Fibroblast of skin of abdomen (primary cell): Measurements from ENCODE around the gene PBX1.

Source experiments
- DNase-seq: peaks from one replicate; pipeline ENCODE4 v3.0.0-alpha.2; 2013

The PBX1 gene

DNA sequence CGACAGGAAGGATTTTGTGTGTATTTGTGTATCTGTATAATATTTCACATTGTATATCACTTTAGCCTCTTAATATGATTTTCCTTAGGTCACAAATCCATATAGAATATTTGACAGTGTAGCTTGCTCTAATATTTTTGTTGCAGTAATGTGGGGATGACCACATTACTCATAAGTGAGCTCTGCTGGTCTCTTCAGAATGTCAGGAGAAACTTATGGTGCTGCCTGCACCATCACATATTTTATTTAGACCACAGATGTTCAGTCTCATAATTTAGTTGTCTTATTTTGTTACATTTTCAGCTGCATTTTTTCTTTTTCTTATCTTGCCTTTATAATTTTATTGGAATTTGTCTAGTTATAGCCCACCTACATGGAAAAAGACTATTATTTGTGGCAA lies 205.3 kb downstream of the PBX1 start:
- peak; percentile 63 for DNase-seq

DNA sequence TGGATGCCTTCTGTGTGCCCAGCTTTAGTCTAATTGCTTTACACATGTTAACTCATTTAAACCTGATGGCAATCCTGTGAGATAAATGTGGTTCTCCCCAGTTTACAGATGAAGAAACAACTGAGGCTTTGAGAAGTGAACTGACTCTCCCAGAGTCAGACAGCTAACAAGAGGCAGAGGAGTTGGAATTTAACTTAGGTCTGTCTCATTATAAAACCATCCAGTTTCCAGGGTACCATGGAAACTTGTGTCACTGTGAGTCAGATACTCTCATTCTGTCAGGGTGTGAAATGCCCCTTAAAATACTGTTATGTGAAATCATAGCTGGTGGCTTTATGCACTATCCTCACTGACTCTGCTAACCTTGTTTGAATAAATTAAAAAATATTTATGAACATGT lies 206.6 kb downstream of the PBX1 start:
- peak; percentile 90 for DNase-seq

DNA sequence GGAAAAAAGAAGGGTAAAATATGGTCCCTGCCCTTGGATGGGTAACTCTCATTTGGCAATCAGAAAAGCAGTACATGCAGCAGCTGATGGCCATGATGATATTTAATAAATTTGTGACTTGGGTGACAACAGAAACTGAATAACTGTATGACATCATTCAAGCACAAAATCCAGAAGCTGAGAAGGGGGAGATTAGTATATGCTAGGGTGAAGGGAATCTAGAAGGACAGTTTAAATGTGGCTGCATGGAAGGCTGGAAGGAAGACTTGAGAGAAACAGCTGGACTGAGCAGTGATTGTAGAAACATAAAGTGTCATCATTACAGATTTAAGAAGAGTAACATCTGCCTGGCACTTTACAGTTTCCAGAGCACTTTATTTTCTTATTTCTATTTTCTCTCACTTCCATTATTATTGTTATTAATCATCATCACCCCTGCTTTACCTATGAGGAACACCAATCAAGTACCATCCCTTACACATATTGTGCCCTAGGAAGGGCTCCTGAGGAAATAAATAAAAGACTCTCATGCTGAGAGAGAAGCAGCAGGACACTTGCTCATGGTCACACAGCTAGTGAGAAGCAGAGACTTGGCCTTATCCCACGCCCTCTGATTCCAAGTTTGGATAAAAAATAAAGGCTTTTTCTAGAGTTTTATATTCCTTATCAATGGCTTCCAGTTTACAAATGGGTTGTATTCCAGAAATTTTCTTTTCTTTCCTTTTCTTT lies 207.2 kb downstream of the PBX1 start:
- no peak for DNase-seq

DNA sequence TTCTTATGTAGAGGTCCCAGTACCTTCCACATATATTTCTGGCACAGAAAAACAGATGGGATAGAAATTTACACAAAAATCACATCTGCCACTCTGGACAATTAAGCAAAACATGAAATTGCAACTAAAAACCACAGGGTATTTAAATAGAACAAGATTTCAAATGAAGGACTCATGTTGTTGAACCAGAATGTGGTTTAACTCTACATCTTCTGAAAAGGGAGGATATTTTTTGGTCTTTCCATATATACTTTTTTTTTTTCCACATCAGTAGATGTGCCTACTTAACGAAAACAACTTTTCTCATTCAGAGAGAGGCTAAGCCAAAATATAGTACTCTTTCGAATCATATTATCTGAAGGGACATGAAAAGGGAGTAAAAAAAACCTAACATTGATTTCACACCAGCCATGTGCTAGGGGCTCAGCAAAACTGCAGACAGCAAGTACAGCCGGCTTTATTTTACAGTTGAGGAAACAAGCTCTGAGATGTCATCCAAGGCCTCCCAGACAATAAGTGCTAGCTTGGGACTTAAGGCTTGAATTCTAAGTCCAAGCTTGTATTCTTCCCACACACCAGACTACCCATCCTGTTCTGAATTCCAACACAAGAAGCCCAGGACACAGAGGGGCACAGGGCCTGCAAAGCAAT lies 208.9 kb downstream of the PBX1 start:
- no peak for DNase-seq

DNA sequence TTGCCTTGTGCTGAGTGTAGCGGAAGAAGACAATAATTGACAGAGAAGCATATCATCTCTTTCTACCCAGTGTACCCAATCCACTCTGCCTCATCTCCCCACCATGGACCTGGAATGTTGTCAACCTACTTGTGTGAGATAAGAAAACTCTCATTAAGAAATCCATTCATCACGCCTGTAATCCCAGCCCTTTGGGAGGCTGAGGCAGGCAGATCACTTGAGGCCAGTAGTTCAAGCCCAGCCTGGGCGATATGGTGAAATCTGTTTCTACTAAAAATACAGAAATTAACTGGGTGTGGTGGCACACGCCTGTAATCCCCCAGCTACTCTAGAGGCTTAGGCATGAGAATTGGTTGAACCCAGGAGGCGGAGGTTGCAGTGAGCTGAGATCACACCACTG lies 209.6 kb downstream of the PBX1 start:
- no peak for DNase-seq

DNA sequence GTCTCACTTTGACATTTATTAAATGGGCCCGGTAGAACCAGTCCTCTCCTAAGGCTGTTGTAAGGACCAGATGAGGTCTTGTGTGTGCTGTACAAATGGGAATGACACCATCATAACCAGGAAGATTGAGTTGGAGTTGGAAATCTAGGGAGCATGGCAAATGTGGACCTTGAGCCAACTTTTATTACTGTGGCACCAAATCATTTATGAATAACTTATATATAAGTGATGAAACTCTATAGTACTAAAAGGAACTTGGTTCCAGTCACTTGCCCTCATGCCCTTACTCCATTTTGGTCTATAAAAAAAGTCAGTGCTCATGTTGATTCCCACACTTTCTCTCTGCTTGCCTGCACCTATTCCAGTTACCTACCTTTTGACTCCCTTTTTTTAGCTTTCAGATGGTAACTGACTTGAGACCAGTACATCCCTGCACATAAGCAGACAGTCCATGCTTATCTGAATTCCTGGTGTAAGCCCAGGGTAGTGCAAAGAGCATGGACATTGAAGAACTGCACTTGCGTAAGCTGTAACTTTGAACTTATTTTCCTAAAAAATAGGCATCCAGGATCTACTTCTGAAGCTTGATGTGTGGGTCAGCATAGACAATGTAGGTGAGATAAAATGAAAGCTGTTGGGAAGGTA lies 210.6 kb downstream of the PBX1 start:
- DNase-seq: no peak

DNA sequence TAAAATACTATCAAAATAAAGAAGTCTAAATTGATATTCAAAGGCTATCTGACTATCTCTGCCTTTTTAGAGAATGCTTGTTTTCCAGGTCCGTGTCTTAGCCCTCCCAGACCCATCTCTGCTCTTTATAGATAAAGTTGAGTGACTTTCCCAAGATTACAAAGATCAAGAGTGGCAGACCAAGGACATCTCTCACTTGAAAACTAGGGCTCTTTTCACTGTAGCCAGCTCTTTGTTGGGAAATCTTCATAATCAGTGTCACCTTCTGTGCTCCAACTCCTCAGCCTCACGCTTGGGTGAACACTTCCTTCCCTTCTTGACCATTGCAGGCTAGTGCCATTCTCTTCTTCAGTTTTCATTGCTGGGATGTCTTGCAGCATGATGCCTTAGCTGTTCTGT lies 211.1 kb downstream of the PBX1 start:
- DNase-seq: no peak

DNA sequence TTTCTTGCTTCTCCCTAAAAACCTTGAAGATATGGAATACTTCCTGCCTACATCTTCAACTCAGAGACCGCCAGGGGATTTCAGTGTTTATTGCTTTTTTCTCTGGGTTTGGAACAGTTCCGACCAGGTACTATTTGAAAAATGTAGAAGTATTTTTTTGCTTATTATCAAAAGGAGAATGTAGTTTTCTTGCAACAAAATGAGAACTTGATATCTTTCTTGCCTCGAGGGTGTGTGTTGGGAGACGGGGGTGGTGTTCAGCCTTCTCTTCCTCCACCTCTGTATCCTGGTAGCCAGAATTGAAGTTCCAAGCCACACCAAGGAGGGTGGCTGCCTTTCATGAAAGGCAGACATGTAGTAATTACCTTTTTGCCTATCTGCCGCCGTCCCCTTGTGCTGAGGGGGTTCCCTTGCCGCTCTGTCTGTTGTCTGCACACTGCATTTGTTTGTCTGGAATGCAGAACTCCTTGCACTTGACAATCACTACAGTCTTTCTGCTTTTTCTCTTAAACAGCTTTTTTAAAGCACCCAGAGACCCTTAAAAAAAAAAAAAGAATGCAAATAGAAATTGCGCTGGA lies 212.1 kb downstream of the PBX1 start:
- DNase-seq: peak; percentile 37

DNA sequence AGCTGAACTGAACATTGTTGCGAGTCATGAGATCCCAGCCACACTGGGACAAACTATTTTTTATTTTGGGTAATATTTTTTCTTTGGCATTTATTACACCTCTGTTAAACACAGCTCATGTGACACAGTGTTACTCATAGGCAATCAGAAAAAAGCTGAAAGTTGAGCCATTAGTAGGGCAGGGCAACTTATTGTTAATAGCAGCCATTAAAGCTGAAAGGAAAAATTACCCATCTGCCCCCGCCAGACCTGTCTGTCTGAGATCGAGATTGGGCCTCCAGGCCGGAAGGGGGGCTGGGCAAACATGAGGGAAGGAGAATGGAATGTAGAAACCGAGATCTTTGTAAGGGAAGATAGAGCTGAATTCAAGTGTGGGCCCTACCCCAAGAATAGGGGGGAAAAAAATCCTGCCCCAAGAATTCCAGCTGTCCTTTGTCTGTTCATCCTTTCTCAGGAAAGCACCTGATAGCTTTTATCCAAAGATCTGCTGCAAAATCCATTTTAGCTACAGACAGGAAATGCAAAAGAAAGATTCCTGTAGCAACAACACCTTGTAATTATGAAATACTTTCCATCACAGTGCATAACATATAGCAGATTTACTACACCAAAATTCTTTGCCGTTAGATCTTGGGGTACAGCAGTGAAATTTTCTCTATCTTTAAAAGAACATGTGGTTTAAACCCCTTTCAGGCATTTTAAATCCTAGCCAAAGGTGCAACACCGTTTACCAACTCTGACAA lies 212.8 kb downstream of the PBX1 start:
- peak; percentile 88 for DNase-seq

DNA sequence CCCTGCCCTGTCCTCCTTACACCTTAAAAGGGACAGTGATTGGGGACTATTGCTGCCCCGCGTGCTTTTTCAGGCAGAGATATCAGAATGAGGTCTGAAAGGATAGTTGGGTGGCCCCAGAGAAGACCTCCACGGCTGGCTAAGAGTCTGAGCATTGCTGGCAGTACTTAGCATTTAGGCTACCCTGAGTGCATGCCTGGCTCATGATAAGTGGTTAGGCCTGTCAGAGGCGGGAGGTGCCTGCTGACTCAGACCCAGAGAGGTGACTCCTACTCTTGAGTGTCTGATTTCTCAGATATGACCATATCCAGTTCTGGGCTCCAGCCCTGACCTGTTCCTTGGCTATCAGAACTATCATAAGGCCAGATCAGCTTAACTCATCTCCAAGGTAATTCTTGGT lies 213.7 kb downstream of the PBX1 start:
- DNase-seq: peak; percentile 94

DNA sequence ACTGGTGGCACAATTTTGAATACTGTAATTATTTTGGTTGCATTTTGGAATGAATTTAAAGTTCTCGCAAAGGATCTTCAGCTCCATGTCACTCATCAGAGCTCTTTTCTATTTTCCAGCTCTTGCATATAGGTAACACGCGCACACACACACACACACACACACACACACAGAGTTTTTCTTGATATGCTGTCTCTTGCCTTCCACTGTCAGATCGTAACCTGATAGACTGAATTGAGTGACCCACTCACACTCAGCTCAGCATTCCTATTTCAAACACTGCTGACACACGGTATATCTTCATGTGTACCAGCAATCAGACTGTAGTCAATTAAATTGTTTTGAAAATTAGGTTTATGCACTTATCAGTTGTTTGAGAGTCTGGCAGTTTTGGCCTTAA lies 214.1 kb downstream of the PBX1 start:
- no peak for DNase-seq

DNA sequence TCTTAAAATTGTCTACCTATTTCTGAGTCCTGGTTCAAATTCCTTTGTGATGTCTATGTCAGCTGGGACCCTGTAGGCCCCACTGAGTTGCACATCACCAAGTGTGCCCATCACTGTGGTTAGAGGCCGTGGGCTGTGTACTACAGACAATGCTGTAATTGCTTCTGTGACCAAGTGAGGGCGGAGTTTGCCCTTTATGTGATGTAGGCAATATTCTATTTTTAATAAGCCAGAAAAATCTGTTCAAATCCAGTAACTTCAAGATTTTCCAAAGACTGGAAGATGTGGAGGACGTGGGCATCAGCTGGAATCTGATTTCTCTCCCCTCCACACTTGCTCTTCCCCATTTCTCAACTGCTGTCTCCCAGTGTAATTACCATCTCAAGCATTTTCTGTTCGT lies 215.4 kb downstream of the PBX1 start:
- DNase-seq: no peak

DNA sequence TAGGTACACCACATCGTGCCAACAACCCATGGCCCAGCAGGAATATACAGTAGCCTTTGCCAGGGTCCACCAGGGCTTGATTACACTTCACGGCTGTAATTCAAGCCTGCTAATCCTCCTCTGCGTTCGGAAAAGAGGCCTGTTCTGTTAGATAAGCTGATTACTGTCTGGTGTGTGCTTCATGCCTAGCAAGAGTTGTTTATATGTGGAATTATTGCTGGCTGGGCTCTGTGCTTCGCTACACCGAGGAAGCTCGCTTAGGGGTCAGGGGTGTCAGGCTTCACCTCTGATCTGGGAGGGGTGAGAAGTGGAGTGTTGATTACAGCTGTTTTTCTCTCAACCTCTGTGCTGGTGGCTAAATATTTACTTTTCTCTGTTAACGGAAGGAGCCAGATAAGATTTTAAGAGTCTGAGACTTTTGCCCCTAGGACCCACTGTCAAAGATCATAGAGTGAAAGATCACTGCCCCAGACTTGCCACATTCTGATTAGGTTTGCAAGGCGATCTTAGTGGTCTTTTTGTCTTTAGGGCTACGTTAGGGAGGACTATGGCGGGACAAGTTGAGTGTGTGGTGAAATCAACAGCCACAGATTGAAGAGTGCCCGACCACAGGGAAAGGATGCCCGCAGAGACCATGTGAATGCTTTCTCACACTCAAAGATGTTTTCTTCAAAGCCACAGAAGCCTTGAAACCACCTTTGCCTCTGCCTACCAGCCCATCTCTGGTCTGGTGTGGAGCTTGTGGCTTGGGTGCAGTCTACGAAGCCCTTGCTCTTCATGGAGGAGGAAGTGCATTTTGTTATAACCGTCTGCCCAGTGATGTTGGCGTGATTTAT lies 216.1 kb downstream of the PBX1 start:
- no peak for DNase-seq

DNA sequence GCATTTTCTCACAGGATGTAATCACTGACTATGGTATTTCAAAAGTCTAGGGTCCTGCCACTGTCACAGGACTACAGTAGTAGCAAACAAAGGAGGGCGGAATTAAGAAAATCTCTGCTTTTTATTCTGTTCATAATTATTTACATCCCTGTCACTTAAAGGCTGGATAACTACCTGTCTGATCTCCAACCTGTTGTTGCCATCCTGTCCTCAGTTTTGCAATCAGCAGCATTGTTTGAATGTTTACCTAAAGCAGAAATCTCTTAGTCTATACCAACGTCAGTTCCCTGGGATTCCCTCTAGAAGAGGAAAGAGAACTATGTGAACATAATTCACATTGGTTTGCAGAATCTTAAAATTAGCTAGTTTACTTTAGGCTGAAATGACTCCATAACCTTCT lies 218.5 kb downstream of the PBX1 start:
- no peak for DNase-seq

DNA sequence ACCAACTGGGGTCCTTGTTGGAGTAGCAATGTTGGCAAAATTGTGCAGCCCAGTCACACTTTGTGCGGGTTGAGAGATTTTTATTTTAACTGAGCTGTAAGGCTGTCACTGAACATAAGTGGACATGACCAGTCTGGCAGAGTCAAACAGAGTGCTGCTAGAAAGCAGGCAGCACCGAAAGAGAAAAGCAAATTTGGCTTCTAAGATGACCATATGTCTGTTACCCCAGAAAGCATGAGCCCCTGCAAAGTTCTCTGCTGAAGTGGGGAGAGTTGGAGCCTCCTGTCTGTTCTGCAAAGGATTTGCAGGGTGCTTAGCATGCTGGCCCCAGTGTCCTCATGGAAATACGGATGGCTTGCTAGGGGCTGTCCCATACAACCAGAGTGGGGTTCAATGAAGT lies 220.4 kb downstream of the PBX1 start:
- no peak for DNase-seq

DNA sequence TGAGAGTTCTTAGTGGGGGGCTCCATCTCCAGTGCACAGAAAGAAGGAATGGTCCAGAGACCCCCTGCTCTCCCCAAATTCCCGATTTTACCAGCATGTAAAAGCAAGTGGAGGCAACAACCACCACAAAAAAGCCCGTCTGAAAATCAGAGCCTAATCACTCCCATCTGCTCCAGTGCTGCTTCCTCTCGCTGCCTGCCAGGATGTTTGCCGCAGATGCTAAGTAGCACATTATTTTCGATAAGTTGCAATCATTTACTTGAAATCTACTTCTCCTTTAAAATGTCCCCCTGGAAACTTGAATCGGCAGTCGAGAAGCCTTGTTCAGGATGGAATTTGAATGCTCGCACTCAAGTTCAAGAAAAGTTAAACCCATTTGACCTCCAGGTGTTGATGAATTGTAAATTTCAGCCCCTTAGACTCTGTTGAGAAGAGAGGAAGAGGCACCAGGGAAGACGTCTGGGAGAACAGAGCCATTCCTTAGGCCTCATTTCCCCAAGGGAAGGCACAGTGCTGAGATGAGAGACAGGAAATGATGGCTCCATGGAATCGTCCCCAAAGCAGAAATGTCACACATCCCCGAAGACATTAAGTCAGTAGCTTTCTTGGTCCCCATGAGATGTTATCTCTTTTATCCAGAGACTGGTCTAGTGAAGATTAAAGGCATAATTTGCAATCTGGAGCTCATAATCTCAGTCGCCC lies 221.3 kb downstream of the PBX1 start:
- peak; percentile 69 for DNase-seq

DNA sequence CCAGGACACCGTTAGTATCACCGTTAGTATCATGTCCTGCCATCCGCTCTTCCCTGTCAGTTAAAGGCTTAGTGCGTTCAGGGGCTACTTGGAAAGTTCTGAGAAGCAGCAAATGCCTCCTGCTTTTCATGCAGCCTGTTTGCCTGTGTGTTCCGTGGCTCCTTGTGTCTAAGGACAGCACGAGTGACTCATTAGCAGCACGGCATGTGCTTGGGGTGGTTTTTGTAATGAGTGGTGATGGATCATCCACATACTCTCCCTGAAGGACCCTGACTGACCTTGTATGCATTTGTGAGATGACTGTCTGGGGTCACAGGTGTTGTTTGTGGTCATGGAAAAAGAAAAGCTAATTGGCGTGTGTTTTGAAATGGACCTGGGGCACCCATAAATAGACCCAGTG lies 221.9 kb downstream of the PBX1 start:
- DNase-seq: peak; percentile 85

DNA sequence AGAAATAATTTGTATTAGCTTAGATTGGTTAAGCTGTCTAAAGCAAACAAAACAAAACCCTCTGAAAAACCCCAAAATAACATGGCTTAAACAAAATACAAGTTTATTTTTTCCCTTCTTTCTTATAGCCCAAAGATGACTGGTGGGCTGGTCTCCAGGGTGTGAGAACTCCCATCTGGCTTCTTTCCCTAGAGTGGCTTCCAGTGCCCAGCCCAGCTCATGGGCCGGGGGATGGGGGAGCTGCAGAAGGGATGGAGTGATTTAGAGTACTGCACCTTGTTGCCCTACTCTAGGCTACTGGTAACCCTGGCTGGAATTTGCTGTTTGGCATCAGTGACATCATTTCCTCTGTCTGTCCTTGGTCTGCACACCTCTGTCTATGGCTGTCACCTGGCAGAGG lies 223.0 kb downstream of the PBX1 start:
- no peak for DNase-seq

DNA sequence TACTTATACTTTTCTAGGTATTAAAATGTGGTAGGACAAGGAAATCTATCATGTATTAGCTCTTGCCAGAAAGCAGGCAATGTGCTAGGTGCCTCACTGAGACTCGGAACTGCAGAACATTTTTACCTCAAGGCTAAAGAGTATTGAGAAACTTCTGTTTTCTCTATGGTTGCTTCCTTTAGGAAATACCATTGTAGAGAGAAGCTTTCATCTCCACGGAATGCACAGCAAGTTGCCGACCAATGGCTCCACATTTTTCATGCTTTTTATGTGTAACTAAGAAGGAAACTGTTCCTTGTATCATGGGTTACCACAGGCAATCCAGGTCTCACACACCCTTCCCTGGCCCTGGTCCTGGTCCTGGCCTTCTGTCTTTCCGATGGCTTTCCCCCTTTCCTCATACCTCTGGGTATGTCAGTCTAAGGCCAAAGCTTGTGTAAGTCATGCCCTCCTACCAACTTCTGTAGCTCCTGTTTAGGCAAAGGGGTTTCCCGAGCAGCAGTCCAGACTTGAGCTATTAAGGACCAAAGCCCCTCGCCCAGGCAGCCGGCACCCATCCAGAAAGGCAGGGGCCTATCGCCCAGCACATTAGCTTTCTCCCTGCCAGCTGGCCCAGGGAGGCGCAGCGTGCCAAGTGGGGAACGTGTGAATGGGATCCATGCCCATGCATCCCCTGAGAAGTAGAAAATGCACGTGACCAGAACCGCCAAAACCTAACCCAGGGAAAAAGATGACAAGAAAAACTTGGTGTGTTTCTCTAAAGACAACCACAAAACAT lies 225.0 kb downstream of the PBX1 start:
- DNase-seq: no peak

DNA sequence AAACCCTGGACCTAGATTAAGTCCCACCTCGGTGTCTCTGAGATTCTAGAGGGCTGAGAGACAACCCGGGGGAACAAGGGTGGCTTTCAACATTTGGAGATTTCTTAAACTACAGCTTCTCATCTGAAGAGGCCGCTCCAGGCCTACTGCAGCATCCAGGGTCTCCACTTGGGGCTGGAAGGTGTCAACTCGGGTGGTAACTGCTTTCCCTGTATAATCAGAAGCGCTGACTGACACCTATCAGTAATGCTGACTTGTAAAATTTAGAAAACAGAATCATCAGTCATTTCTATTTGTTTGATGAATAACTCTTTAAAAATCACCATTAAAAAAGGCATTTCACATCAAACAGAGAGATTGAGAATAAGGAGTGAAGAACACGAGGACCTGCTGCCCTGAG lies 226.0 kb downstream of the PBX1 start:
- no peak for DNase-seq
